VCaP (cell line): ENCODE data around the gene TLCD3B.

Source experiments
- H3K27ac ChIP-seq: fragments of 450-650 bp; 2 replicates; pipeline ENCODE4 v1.5.1; 2017
- CTCF ChIP-seq: fragments of 450-650 bp; conservative IDR thresholded peaks from 2 replicates; pipeline ENCODE4 v1.5.1; 2017; ENCODE audit warnings: mild to moderate bottlenecking, moderate library complexity

The TLCD3B gene

GRCh38 chr16:30030841-30031413, at the start of gene TLCD3B:
TLCD3B (minus strand) TSS chr16:30031271; CDS start chr16:30030527, 744 bp downstream.
- peak within 1 kb of the TSS; percentile 62; the same call in 1 of the 2 replicates for H3K27ac ChIP-seq
- TF ChIP-seq CTCF, result no peak

GRCh38 chr16:30079480-30079879, 48.4 kb upstream of the TLCD3B start:
- no peak for TF ChIP-seq CTCF
- H3K27ac ChIP-seq, result no peak overlapping the region

DNA sequence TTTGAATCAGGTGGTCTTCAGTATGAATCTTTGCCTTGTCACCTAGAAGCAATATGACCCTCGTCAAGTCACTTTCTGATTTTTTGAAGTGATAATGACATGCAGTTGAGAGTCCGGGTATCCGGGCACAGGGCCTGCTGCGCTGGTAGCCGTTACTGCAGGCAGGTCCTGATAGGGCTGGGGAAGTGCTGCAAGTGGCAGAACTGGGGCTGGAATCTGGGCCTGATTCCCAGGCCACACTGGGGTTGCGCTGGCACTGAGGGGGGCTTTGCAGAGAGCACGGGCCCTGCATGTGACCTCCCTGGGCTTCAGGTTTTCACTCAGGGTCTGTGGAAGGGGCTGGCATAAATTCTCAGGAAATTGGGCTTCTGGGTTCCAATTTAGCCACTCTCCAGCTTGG, 47.7 kb upstream of the TLCD3B start:
- no peak for TF ChIP-seq CTCF
- no peak overlapping the region for H3K27ac ChIP-seq

DNA sequence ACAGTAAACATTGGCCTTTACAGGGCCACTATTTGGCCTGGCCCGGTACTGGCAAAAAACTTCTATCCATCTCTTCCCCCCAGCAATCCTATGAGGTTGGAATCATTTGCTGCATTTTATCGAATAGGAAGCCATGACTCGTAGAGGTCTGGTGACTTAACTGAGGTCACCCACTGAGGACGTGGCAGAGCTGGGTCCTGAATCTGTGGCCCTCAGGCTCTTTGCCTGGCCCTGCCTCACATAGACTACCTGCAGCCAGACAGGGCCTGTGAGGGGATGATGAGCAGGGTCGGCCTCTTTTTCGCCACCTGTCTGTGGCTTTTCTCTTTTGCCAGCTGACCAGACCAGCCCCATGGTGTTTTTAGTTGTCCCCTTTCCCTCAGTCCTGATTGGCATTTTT, 46.6 kb upstream of the TLCD3B start:
- TF ChIP-seq CTCF, result no peak
- no peak overlapping the region; the same call in 1 of the 2 replicates for H3K27ac ChIP-seq

DNA sequence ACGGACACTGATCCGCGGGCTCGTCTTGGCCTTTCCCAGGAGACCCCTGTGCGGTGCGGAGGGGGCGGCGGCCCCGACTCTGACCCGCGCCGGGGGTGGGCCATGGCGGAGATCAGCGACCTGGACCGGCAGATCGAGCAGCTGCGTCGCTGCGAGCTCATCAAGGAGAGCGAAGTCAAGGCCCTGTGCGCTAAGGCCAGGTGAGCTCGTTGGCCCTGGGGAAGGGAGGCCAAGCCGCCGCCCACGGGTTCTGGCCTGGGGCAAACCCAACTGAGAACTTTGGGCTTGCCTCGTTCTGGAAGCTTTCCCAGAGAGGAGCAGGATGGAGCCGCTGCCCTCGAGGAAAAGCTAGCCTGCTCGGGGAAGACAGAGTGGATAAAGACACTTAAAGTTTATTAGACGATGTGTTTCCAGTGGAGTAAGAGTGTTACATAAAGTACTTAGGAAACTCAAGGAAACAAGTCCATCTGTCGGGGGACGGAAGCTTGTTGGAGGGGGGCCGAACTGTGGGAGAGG, 45.3 kb upstream of the TLCD3B start:
- peak overlapping the region; percentile 72 for H3K27ac ChIP-seq

GRCh38 chr16:30075503-30076275, 44.6 kb upstream of the TLCD3B start, which contains the start of gene PPP4C:
PPP4C (plus strand) TSS chr16:30075994; CDS start chr16:30076378, 384 bp downstream.
- peak within 1 kb of the TSS; percentile 72 for H3K27ac ChIP-seq
- TF ChIP-seq CTCF, result no peak

More for the DNA sequence above, 45.3 kb upstream of the TLCD3B start:
- TF ChIP-seq CTCF, result no peak

GRCh38 chr16:30070490-30070889, 39.4 kb upstream of the TLCD3B start:
- no peak for TF ChIP-seq CTCF
- no peak overlapping the region for H3K27ac ChIP-seq
